ENCODE data around the gene RNF40. TPM values are rescaled to one million over a fixed set of nuclear protein-coding genes. Genes with fewer than 3 reads are reported as not detected.

The RNF40 gene
- total RNA-seq, 1 experiment from 2014 or later: 94.0 TPM

GRCh38 chr16:30744183-30744582 lies 17.9 kb upstream of the RNF40 start:
- TF ChIP-seq CTCF (IDR thresholded peaks at IDR 0.05; ENCODE audit: insufficient read depth in 1 of 2, low read depth in 1 of 2, low read length in 1 of 2, severe bottlenecking in 1 of 2, unreplicated experiment in 1 of 2): no peak
- ChIA-PET CTCF (no interaction called here), POLR2A (no interaction called here)
- no peak overlapping the region for H3K27ac Mint-ChIP-seq (ENCODE audit: unreplicated experiment)
- BruUV-seq (replicated peaks): no TSS peak
- no peak overlapping the region for H3K4me3 Mint-ChIP-seq (ENCODE audit: unreplicated experiment)
- Histone ChIP-seq H3K4me3 (ENCODE audit: low read depth, low read length) (no peak overlapping the region), H3K36me3 (ENCODE audit: control insufficient read depth, insufficient read depth, low read length) (peaks cover 2% of the 10 kb centered on the region), H3K27me3 (replicated peaks; ENCODE audit: control insufficient read depth, insufficient read depth, low read length) (no peaks in the 10 kb centered on the region), H3K4me1 (peaks cover 39% of the 10 kb centered on the region), H3K9me3 (no peaks in the 10 kb centered on the region)
- intact Hi-C loops (cut with micrococcal nuclease; ENCODE audit: unreplicated experiment): loop anchor here (10.0 kb wide), 1 partner anchor 89 kb away; the partner anchor contains the start of genes FBRS and PRR14
- H3K9me3 Mint-ChIP-seq (ENCODE audit: unreplicated experiment): no peaks in the 10 kb centered on the region
- DNase-seq: no peak
- no peaks in the 10 kb centered on the region for H3K27me3 Mint-ChIP-seq (ENCODE audit: insufficient read depth, unreplicated experiment)
- H3K4me1 Mint-ChIP-seq (ENCODE audit: low read depth, unreplicated experiment): peaks cover 45% of the 10 kb centered on the region
- H3K36me3 Mint-ChIP-seq (ENCODE audit: insufficient read depth, unreplicated experiment): peaks cover 62% of the 10 kb centered on the region

- Mint-ChIP-seq H3K27ac (ENCODE audit: unreplicated experiment) (peak overlapping the region; percentile 16), H3K36me3 (ENCODE audit: insufficient read depth, unreplicated experiment) (peaks cover 68% of the 10 kb centered on the region), H3K9me3 (ENCODE audit: unreplicated experiment) (no peaks in the 10 kb centered on the region), H3K4me1 (ENCODE audit: low read depth, unreplicated experiment) (peaks cover 43% of the 10 kb centered on the region), H3K4me3 (ENCODE audit: unreplicated experiment) (no peak overlapping the region), H3K27me3 (ENCODE audit: insufficient read depth, unreplicated experiment) (no peaks in the 10 kb centered on the region)
- TF ChIP-seq CTCF (IDR thresholded peaks at IDR 0.05; ENCODE audit: insufficient read depth in 1 of 2, low read depth in 1 of 2, low read length in 1 of 2, severe bottlenecking in 1 of 2, unreplicated experiment in 1 of 2): no peak
- H3K36me3 ChIP-seq (ENCODE audit: control insufficient read depth, insufficient read depth, low read length): peaks cover 2% of the 10 kb centered on the region
- H3K4me3 ChIP-seq (ENCODE audit: low read depth, low read length): no peak overlapping the region
- peaks cover 31% of the 10 kb centered on the region for H3K4me1 ChIP-seq
- ChIA-PET POLR2A (no interaction called here), CTCF (no interaction called here)
- intact Hi-C loops (cut with micrococcal nuclease; ENCODE audit: unreplicated experiment): loop anchor here (10.0 kb wide), 1 partner anchor 90 kb away; the partner anchor contains the start of genes FBRS and PRR14
- DNase-seq: no peak
- H3K27me3 ChIP-seq (replicated peaks; ENCODE audit: control insufficient read depth, insufficient read depth, low read length): no peaks in the 10 kb centered on the region
- no TSS peak for BruUV-seq (replicated peaks)
- no peaks in the 10 kb centered on the region for H3K9me3 ChIP-seq
These were observed 17.0 kb upstream of the RNF40 start for GRCh38 chr16:30745082-30745481.

- H3K4me3 ChIP-seq (ENCODE audit: low read depth, low read length): no peak overlapping the region
- H3K9me3 ChIP-seq: no peaks in the 10 kb centered on the region
- Mint-ChIP-seq H3K36me3 (ENCODE audit: insufficient read depth, unreplicated experiment) (peaks cover 69% of the 10 kb centered on the region), H3K9me3 (ENCODE audit: unreplicated experiment) (no peaks in the 10 kb centered on the region), H3K4me1 (ENCODE audit: low read depth, unreplicated experiment) (peaks cover 27% of the 10 kb centered on the region), H3K4me3 (ENCODE audit: unreplicated experiment) (no peak overlapping the region), H3K27me3 (ENCODE audit: insufficient read depth, unreplicated experiment) (no peaks in the 10 kb centered on the region), H3K27ac (ENCODE audit: unreplicated experiment) (peak overlapping the region; percentile 71)
- H3K36me3 ChIP-seq (ENCODE audit: control insufficient read depth, insufficient read depth, low read length): peaks cover 2% of the 10 kb centered on the region
- TF ChIP-seq CTCF (IDR thresholded peaks at IDR 0.05; ENCODE audit: insufficient read depth in 1 of 2, low read depth in 1 of 2, low read length in 1 of 2, severe bottlenecking in 1 of 2, unreplicated experiment in 1 of 2): no peak
- ChIA-PET POLR2A (interaction anchor here (2.5 kb wide), 1 partner anchor 28 kb away, joined by 10 read pairs; no protein-coding TSS in a partner anchor), CTCF (no interaction called here)
- BruUV-seq (replicated peaks): no TSS peak
- H3K4me1 ChIP-seq: peaks cover 14% of the 10 kb centered on the region
- H3K27me3 ChIP-seq (replicated peaks; ENCODE audit: control insufficient read depth, insufficient read depth, low read length): no peaks in the 10 kb centered on the region
- no peak for DNase-seq
- intact Hi-C loops (cut with micrococcal nuclease; ENCODE audit: unreplicated experiment): loop anchor here (10.0 kb wide), 1 partner anchor 92 kb away; the partner anchor contains the start of genes FBRS and PRR14
These were observed 15.4 kb upstream of the RNF40 start for GRCh38 chr16:30746638-30747175.
